H9 (cell line): ENCODE data around the gene LHX1. TPM values are rescaled to one million over a fixed set of nuclear protein-coding genes. Genes with fewer than 3 reads are reported as not detected.
A peak's percentile ranks its signal among the peaks of the same experiment; 100 is the strongest.

Experiments
- DNase-seq: peaks from one replicate; pipeline ENCODE4 v3.0.0-alpha.2; 2017
- H2AFZ ChIP-seq: one replicate; pipeline ENCODE4 v1.6.1; 2013; ENCODE audit warnings: mild to moderate bottlenecking, low read length, control low read depth, moderate library complexity
- H2AK5ac ChIP-seq: 2 replicates; pipeline ENCODE4 v1.6.1; 2013; ENCODE audit warnings: low read length, control low read depth, mixed read lengths; ENCODE audit not compliant: insufficient read length
- H2BK120ac ChIP-seq: one replicate; pipeline ENCODE4 v1.6.1; 2013; ENCODE audit warnings: low read depth, mild to moderate bottlenecking, low read length, control low read depth, inconsistent platforms; ENCODE audit not compliant: poor library complexity, severe bottlenecking
- H2BK12ac ChIP-seq: 2 replicates; pipeline ENCODE4 v1.6.1; 2013; ENCODE audit warnings: low read length, control low read depth, mixed read lengths, low read depth; ENCODE audit not compliant: insufficient read length
- H2BK15ac ChIP-seq: 2 replicates; pipeline ENCODE4 v1.6.1; 2013; ENCODE audit warnings: low read depth, low read length, control low read depth
- H2BK20ac ChIP-seq: one replicate; pipeline ENCODE4 v1.6.1; 2013; ENCODE audit warnings: low read depth, mild to moderate bottlenecking, low read length, control low read depth, inconsistent platforms; ENCODE audit not compliant: poor library complexity, severe bottlenecking
- H2BK5ac ChIP-seq: 2 replicates; pipeline ENCODE4 v1.6.1; 2013; ENCODE audit warnings: low read length, control low read depth, mixed read lengths; ENCODE audit not compliant: insufficient read length
- H3K14ac ChIP-seq: 2 replicates; pipeline ENCODE4 v1.6.1; 2013; ENCODE audit warnings: low read length, control low read depth; ENCODE audit not compliant: insufficient read depth
- H3K18ac ChIP-seq: 2 replicates; pipeline ENCODE4 v1.6.1; 2013; ENCODE audit warnings: low read depth, mild to moderate bottlenecking, mixed read lengths, low read length, control low read depth; ENCODE audit not compliant: insufficient read length
- H3K23ac ChIP-seq: 2 replicates; pipeline ENCODE4 v1.6.1; 2013; ENCODE audit warnings: low read length, control low read depth, mixed read lengths, low read depth; ENCODE audit not compliant: insufficient read length
- H3K23me2 ChIP-seq: 2 replicates; pipeline ENCODE4 v1.6.1; 2013; ENCODE audit warnings: low read depth, mild to moderate bottlenecking, mixed read lengths, low read length, control low read depth; ENCODE audit not compliant: insufficient read length, poor library complexity, severe bottlenecking
- H3K27ac ChIP-seq: 2 replicates; pipeline ENCODE4 v1.5.1; 2013; ENCODE audit warnings: low read length, control low read depth, mixed read lengths, low read depth; ENCODE audit not compliant: insufficient read length
- H3K27me3 ChIP-seq: 2 replicates; pipeline ENCODE4 v1.6.1; 2013; ENCODE audit warnings: low read length, control low read depth, inconsistent platforms; ENCODE audit not compliant: insufficient read depth
- H3K4ac ChIP-seq: 2 replicates; pipeline ENCODE4 v1.6.1; 2013; ENCODE audit warnings: low read depth, mild to moderate bottlenecking, control low read depth, inconsistent platforms, low read length, moderate library complexity
- H3K4me1 ChIP-seq: 2 replicates; pipeline ENCODE4 v1.6.1; 2013; ENCODE audit warnings: low read length, control low read depth, inconsistent platforms; ENCODE audit not compliant: insufficient read depth
- H3K4me2 ChIP-seq: 2 replicates; pipeline ENCODE4 v1.6.1; 2013; ENCODE audit warnings: low read length, control low read depth, mixed read lengths; ENCODE audit not compliant: insufficient read length, insufficient read depth
- H3K56ac ChIP-seq: 2 replicates; pipeline ENCODE4 v1.6.1; 2013; ENCODE audit warnings: low read depth, mild to moderate bottlenecking, mixed read lengths, low read length, control low read depth; ENCODE audit not compliant: insufficient read length
- H3K79me1 ChIP-seq: 2 replicates; pipeline ENCODE4 v1.6.1; 2013; ENCODE audit warnings: low read depth, mild to moderate bottlenecking, moderate library complexity, low read length, control low read depth, inconsistent platforms; ENCODE audit not compliant: insufficient read depth, poor library complexity, severe bottlenecking
- H3K79me2 ChIP-seq: 2 replicates; pipeline ENCODE4 v1.6.1; 2013; ENCODE audit warnings: low read length, control low read depth, inconsistent platforms; ENCODE audit not compliant: insufficient read depth
- H3K9ac ChIP-seq: 2 replicates; pipeline ENCODE4 v1.6.1; 2013; ENCODE audit warnings: low read length, control low read depth, mixed read lengths; ENCODE audit not compliant: insufficient read length; ENCODE audit errors: extremely low read depth
- H3K9me3 ChIP-seq: one replicate; pipeline ENCODE4 v1.6.1; 2013; ENCODE audit warnings: low read depth, low read length, inconsistent platforms; ENCODE audit not compliant: control insufficient read depth
- H3T11ph ChIP-seq: one replicate; pipeline ENCODE4 v1.6.1; 2013; ENCODE audit warnings: mild to moderate bottlenecking, low read length, control low read depth, inconsistent platforms
- H4K20me1 ChIP-seq: one replicate; pipeline ENCODE4 v1.6.1; 2013; ENCODE audit not compliant: control insufficient read depth, insufficient read length, insufficient read depth
- H4K5ac ChIP-seq: 2 replicates; pipeline ENCODE4 v1.6.1; 2013; ENCODE audit warnings: low read depth, mild to moderate bottlenecking, mixed read lengths, low read length, control low read depth; ENCODE audit not compliant: insufficient read length
- H4K8ac ChIP-seq: replicated peaks from 2 replicates; pipeline ENCODE4 v1.6.1; 2013; ENCODE audit warnings: low read length, control low read depth, mixed read lengths, low read depth; ENCODE audit not compliant: insufficient read length
- H4K91ac ChIP-seq: 2 replicates; pipeline ENCODE4 v1.6.1; 2013; ENCODE audit warnings: low read depth, mild to moderate bottlenecking, moderate library complexity, mixed read lengths, low read length, control low read depth; ENCODE audit not compliant: insufficient read length
- H3K27ac Mint-ChIP-seq, 3 experiments: 2 replicates in 2 of 3; 3 replicates in 1 of 3; pipeline ENCODE4 v1.8.0; 2020 to 2021; ENCODE audit warnings: mixed read lengths in 3 of 3, mild to moderate bottlenecking in 1 of 3, moderate library complexity in 1 of 3
- H3K27me3 Mint-ChIP-seq: 2 replicates; pipeline ENCODE4 v1.8.0; 2021; ENCODE audit warnings: low read depth, mild to moderate bottlenecking, moderate library complexity, mixed read lengths
- H3K36me3 Mint-ChIP-seq, 3 experiments: 2 replicates in 2 of 3; 3 replicates in 1 of 3; pipeline ENCODE4 v1.8.0; 2020 to 2021; ENCODE audit warnings: low read depth in 3 of 3, mixed read lengths in 3 of 3; ENCODE audit not compliant: insufficient read depth in 1 of 3
- H3K4me1 Mint-ChIP-seq, 2 experiments: 2 replicates each; pipeline ENCODE4 v1.8.0; 2020; ENCODE audit warnings: mixed read lengths in 2 of 2
- H3K4me3 Mint-ChIP-seq, 2 experiments: 2 replicates in 1 of 2; 3 replicates in 1 of 2; pipeline ENCODE4 v1.8.0; 2020 to 2021; ENCODE audit warnings: mild to moderate bottlenecking in 2 of 2, mixed read lengths in 2 of 2, moderate library complexity in 1 of 2
- H3K9me3 Mint-ChIP-seq, 2 experiments: 2 replicates in 1 of 2; 3 replicates in 1 of 2; pipeline ENCODE4 v1.8.0; 2020; ENCODE audit warnings: mild to moderate bottlenecking in 2 of 2, mixed read lengths in 2 of 2, moderate library complexity in 1 of 2
- CTCF ChIP-seq: fragments of 200-600 bp; sonication (generic); conservative IDR thresholded peaks from 3 replicates; pipeline ENCODE4 v1.8.0; 2021; ENCODE audit warnings: antibody characterized with exemption, mild to moderate bottlenecking
- WGBS: extraction: QIAGEN DNeasy Blood & Tissue Kit; methylation state at CpG from one replicate; pipeline ENCODE4 v1.1.7; 2013; ENCODE audit warnings: missing lambda C conversion rate, low lambda C conversion rate, mixed read lengths; ENCODE audit not compliant: insufficient read length; ENCODE audit errors: extremely low coverage; 5-methylcytosine and 5-hydroxymethylcytosine counted together
- total RNA-seq: library from RNA; stranded (reverse); gene quantifications from 2 replicates; pipeline ENCODE4 v1.2.1, GENCODE V29; 2021

LHX1 gene
- total RNA-seq, 1 experiment from 2014 or later = 0.22 TPM

DNA sequence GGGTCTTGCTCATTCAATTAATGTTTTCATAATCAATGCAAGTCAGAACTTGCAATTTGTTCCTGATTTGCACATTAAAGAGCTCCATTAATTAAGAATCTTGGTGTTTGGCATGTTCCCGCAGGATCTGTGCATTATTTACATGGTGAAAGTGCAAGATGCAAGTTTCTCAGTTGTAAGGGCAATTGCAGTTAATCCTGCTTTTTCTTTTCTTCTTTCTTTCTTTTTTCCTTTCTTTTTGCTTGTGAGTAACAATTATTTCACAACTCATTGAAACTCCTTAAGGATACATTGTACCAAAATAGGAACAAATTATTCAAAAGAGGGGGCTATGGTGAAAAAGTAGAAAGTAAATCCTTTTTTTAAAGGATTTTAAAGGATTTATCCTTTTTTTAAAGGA, 35.6 kb downstream of the LHX1 start:
- no peaks in the 10 kb centered on the region for H3K27me3 Mint-ChIP-seq
- no CpG with 5 or more reads among the region's 1 CpG for WGBS

More for the DNA sequence above, 35.6 kb downstream of the LHX1 start:
- Histone ChIP-seq H2AFZ (no peak overlapping the region), H2BK120ac (no peak overlapping the region), H3K56ac (no peak overlapping the region), H3K23me2 (no peaks in the 10 kb centered on the region), H3K23ac (no peak overlapping the region), H3T11ph (no peak overlapping the region), H3K9me3 (no peaks in the 10 kb centered on the region), H2BK12ac (no peak overlapping the region), H2BK20ac (no peak overlapping the region), H3K4me2 (no peak overlapping the region), H3K4ac (no peak overlapping the region), H3K27ac (no peak overlapping the region), H2BK15ac (no peak overlapping the region), H3K79me2 (no peaks in the 10 kb centered on the region), H4K5ac (no peak overlapping the region), H3K79me1 (peaks cover 2% of the 10 kb centered on the region), H2AK5ac (no peak overlapping the region), H3K27me3 (no peaks in the 10 kb centered on the region), H2BK5ac (no peak overlapping the region), H3K9ac (no peak overlapping the region), H4K8ac (no peak overlapping the region), H3K14ac (no peak overlapping the region), H3K18ac (no peak overlapping the region), H4K91ac (no peak overlapping the region), H4K20me1 (no peaks in the 10 kb centered on the region), H3K4me1 (no peaks in the 10 kb centered on the region)
- Mint-ChIP-seq H3K4me1 (peaks cover 12 to 19% of the 10 kb centered on the region in 2 experiments), H3K4me3 (no peak overlapping the region), H3K27ac (peak overlapping the region in 2 of 3 experiments; percentile 38 to 90; a peak in 4 of 7 replicates), H3K36me3 (peaks cover 10 to 21% (median 19%) of the 10 kb centered on the region in 3 experiments; a peak in 6 of 7 replicates), H3K9me3 (no peaks in the 10 kb centered on the region)
- no peak for DNase-seq
- no peak for TF ChIP-seq CTCF
